ENCODE data around the gene FAM8A1.

The FAM8A1 gene

DNA sequence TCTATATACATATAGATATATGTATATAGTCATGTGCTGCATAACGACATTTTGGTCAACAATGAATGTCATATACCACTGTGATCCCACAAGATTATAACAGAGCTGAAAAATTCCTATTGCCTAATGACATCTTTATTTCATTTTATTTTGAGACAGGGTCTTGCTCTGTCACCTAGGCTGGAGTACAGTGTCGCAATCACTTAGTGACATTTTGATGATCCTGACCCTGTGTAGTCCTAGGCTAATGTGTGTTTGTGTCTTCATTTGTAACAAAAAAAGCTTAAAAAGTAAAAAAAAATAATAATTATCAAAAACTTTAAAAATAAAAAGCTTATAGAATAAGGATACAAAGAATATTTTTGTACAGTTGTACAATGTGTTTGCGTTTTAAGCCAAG lies 4.0 kb upstream of the FAM8A1 start:
- POLR2A ChIA-PET, result no interaction called here
- DNase-seq (ENCODE audit: low read depth, low spot score), result no peak
- CTCF ChIA-PET, result interaction anchor here (0.8 to 0.9 kb wide), 2 partner anchors 10 to 12 kb away, joined by 3 to 4 read pairs; no protein-coding TSS in a partner anchor
- TF ChIP-seq, protein P1, sequence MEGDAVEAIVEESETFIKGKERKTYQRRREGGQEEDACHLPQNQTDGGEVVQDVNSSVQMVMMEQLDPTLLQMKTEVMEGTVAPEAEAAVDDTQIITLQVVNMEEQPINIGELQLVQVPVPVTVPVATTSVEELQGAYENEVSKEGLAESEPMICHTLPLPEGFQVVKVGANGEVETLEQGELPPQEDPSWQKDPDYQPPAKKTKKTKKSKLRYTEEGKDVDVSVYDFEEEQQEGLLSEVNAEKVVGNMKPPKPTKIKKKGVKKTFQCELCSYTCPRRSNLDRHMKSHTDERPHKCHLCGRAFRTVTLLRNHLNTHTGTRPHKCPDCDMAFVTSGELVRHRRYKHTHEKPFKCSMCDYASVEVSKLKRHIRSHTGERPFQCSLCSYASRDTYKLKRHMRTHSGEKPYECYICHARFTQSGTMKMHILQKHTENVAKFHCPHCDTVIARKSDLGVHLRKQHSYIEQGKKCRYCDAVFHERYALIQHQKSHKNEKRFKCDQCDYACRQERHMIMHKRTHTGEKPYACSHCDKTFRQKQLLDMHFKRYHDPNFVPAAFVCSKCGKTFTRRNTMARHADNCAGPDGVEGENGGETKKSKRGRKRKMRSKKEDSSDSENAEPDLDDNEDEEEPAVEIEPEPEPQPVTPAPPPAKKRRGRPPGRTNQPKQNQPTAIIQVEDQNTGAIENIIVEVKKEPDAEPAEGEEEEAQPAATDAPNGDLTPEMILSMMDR (IDR thresholded peaks at IDR 0.05; ENCODE audit: insufficient read depth, low read length, missing control alignments), result no peak
- no peak overlapping the region for H3K4me3 ChIP-seq (ENCODE audit: low read depth, low read length)

DNA sequence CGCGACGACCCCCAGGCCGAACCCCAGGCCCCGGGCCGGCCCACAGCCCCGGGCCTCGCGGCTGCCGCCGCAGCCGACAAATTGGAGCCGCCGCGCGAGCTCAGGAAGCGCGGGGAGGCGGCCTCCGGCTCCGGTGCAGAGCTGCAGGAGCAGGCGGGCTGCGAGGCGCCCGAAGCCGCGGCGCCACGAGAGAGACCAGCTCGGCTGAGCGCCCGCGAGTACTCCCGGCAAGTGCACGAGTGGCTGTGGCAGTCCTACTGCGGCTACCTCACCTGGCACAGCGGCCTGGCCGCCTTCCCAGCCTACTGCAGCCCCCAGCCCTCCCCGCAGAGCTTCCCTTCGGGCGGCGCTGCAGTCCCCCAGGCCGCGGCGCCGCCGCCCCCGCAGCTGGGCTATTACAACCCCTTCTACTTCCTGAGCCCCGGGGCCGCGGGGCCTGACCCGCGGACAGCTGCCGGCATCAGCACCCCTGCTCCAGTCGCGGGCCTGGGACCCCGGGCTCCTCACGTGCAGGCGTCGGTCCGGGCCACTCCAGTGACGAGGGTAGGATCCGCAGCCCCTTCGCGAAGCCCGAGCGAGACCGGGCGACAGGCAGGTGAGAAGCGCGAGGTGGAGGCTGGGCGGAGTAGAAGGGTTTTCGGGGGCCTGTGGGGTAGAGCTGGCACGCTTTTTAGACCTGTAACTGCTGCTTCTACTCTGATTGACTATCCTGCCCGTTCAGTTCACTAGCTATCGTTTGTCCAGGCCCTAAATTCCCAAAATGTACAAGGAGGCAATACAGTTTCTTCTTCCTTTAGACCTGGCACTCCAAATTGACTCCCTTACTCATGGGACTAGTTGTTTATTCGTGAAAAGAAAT lies 654 bp downstream of the FAM8A1 start:
- TF ChIP-seq, protein P1 (IDR thresholded peaks at IDR 0.05; ENCODE audit: insufficient read depth, low read length, missing control alignments), result no peak
- no peak for DNase-seq (ENCODE audit: low read depth, low spot score)
- POLR2A ChIA-PET, result interaction anchor here (0.6 kb wide), 1 partner anchor 254 kb away, joined by 3 read pairs; no protein-coding TSS in a partner anchor
- H3K4me3 ChIP-seq (ENCODE audit: low read depth, low read length), result peak overlapping the region; percentile 91
- CTCF ChIA-PET, result interaction anchor here (0.7 to 5.0 kb wide), 8 partner anchors 9 to 447 kb away, joined by 3 to 20 read pairs (median 4); no protein-coding TSS in a partner anchor

DNA sequence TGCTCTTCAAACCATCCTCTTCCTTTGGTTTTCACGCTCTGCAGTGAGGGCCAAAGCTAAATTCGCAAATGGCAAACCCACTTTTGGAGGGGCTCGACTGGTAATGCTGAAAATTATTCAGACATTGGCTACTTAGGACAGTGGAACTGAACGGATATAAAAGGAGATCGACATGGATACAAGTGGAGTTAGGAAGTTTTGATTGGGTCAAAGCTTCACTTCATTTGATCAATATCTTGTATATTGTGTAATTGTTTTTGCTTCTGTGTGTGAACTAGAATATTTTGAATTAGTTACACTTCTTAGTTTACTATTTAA lies 1.2 kb downstream of the FAM8A1 start:
- TF ChIP-seq, protein P1 (IDR thresholded peaks at IDR 0.05; ENCODE audit: insufficient read depth, low read length, missing control alignments), result no peak
- peak overlapping the region; percentile 91 for H3K4me3 ChIP-seq (ENCODE audit: low read depth, low read length)
- POLR2A ChIA-PET, result no interaction called here
- CTCF ChIA-PET, result interaction anchor here (1.0 to 5.0 kb wide), 6 partner anchors 8 to 447 kb away, joined by 3 to 20 read pairs (median 8); no protein-coding TSS in a partner anchor
- DNase-seq (ENCODE audit: low read depth, low spot score), result no peak

DNA sequence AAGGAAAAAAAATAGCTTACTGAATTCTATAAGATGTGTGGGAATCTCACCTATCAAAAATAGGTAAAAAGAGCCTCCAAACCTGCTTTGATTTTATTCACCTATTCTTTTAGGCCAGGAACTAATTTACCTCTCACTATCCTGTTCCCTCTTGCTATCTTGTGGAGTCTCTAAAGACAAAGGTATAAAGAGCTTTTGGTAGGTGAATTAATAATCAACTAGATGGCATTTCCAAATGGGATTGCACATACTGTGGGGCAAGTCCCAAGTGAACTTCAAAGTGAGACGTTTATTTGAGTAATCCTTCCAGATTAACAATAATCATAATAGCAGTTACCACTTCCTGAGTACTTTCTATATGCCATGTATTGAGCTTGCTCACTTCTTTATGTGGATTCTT lies 2.8 kb downstream of the FAM8A1 start:
- ChIA-PET CTCF (interaction anchor here (1.1 to 5.0 kb wide), 5 partner anchors 9 to 215 kb away, joined by 3 to 20 read pairs (median 3); no protein-coding TSS in a partner anchor), POLR2A (no interaction called here)
- DNase-seq (ENCODE audit: low read depth, low spot score), result no peak
- H3K4me3 ChIP-seq (ENCODE audit: low read depth, low read length), result no peak overlapping the region
- TF ChIP-seq, protein P1 (IDR thresholded peaks at IDR 0.05; ENCODE audit: insufficient read depth, low read length, missing control alignments), result no peak

DNA sequence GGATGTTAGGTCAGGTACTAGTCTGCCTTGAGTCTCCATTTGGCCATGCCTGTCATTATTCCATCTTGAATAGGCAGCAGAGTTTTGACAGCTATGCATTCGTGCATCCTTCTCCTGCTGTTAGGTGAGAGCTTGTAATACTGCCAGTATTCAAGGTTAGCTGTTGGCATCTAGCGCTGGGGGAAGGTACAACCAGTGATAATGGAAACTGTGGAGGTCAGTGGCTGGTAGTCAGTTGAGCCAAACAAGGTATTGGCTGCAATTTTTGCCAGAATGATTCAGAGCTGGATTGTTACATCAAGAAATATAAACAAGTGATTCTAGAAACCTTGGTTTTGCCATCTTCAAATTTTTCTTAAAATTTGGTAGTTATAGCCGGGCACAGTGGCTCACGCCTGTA lies 6.5 kb downstream of the FAM8A1 start:
- TF ChIP-seq, protein P1 (IDR thresholded peaks at IDR 0.05; ENCODE audit: insufficient read depth, low read length, missing control alignments), result no peak
- H3K4me3 ChIP-seq (ENCODE audit: low read depth, low read length), result no peak overlapping the region
- ChIA-PET POLR2A (no interaction called here), CTCF (interaction anchor here (1.1 kb wide), 1 partner anchor 198 kb away, joined by 4 read pairs; no protein-coding TSS in a partner anchor)
- no peak for DNase-seq (ENCODE audit: low read depth, low spot score)

DNA sequence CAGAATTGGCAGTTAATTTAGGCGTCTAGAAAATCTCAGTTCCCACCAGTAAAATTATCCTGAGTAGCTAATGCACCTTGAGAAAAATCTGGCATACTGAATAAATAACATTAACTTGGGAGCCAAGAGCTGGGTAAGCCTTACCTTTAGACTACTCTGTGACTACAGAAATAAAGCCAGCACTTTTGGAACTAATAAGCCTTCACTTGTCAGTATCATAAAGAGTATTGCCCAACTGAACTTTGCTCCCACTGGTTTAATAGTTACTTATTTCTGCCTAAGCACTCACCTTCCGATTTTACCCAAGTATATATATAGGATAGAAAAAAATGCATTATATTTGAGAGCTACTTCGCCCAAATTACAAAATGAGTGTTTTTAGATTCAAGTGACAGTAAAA lies 10.7 kb downstream of the FAM8A1 start:
- DNase-seq (ENCODE audit: low read depth, low spot score), result no peak
- TF ChIP-seq, protein P1 (IDR thresholded peaks at IDR 0.05; ENCODE audit: insufficient read depth, low read length, missing control alignments), result no peak
- ChIA-PET POLR2A (no interaction called here), CTCF (no interaction called here)
- no peak overlapping the region for H3K4me3 ChIP-seq (ENCODE audit: low read depth, low read length)
